Vagina (tissue), 2 donors: ENCODE data around the gene ORC4. TPM values are rescaled to one million over a fixed set of nuclear protein-coding genes. Genes with fewer than 3 reads are reported as not detected.
A peak's percentile ranks its signal among the peaks of the same experiment; 100 is the strongest.

Source experiments
- DNase-seq, 2 donors: peaks; one replicate each; pipeline ENCODE4 v3.0.0-alpha.2; 2017; ENCODE audit errors: extremely low spot score in 2 of 2
- H3K27ac ChIP-seq: fragments of 200-600 bp; sonication (generic); one replicate; pipeline ENCODE4 v1.5.1; 2019
- H3K27me3 ChIP-seq: fragments of 200-600 bp; sonication (generic); one replicate; pipeline ENCODE4 v1.5.1; 2019
- H3K36me3 ChIP-seq, 2 donors: fragments of 200-600 bp; sonication (generic); one replicate each; pipeline ENCODE4 v1.5.1; 2017 to 2019
- H3K4me1 ChIP-seq: fragments of 200-600 bp; sonication (generic); one replicate; pipeline ENCODE4 v1.5.1; 2019
- H3K4me3 ChIP-seq, 2 donors: fragments of 200-600 bp; sonication (generic); 1 replicate in 1 of 2; 2 replicates in 1 of 2; pipeline ENCODE4 v1.5.1; 2016 to 2019
- H3K9me3 ChIP-seq: fragments of 200-600 bp; sonication (generic); one replicate; pipeline ENCODE4 v1.5.1; 2019
- POLR2A ChIP-seq, 2 donors: fragments of 450-650 bp; IDR thresholded peaks; one replicate each; pipeline ENCODE4 v1.6.1; 2017; ENCODE audit warnings: antibody characterized with exemption in 2 of 2, mild to moderate bottlenecking in 2 of 2, moderate library complexity in 2 of 2
- POLR2AphosphoS5 ChIP-seq, 2 donors: sonication (generic); formaldehyde crosslinking; IDR thresholded peaks; one replicate each; pipeline ENCODE4 v1.9.0; 2017; ENCODE audit warnings: antibody characterized with exemption in 2 of 2, mild to moderate bottlenecking in 2 of 2, low read depth in 1 of 2; ENCODE audit not compliant: insufficient read depth in 1 of 2
- intact Hi-C: fragments of 100-400 bp; cut with DNase I; formaldehyde crosslinking; loops from one replicate; pipeline ENCODE4 v1.15.1; 2023
- total RNA-seq: library from RNA; depleted of rRNA; stranded (reverse); fragments of >200 nt; gene quantifications from one replicate; pipeline ENCODE4 v1.2.3, GENCODE V29; 2016
- TF ChIP-seq, protein P1 (sequence below), 3 experiments: fragments of 450-650 bp in 2 of 3; fragments of 200-600 bp in 1 of 3; sonication (generic) in 1 of 3; IDR thresholded peaks; one replicate each; pipeline ENCODE4 v1.5.1; 2017 to 2019; ENCODE audit warnings: antibody characterized with exemption in 3 of 3, mild to moderate bottlenecking in 2 of 3, moderate library complexity in 2 of 3

Gene ORC4
- 25.5 TPM for total RNA-seq

- Histone ChIP-seq H3K4me1 (peaks cover 50% of the 10 kb centered on the region), H3K4me3 (peak within 1 kb of the TSS; percentile 87 to 94), H3K27ac (peak within 1 kb of the TSS; percentile 93), H3K27me3 (no peaks in the 10 kb centered on the region), H3K36me3 (no peaks in the 10 kb centered on the region), H3K9me3 (no peaks in the 10 kb centered on the region)
- peak; percentile 99 for DNase-seq
- peak; percentile 83 to 90 for TF ChIP-seq POLR2AphosphoS5 (IDR thresholded peaks at IDR 0.05; ENCODE audit: insufficient read depth in 1 of 2, low read depth in 1 of 2)
- TF ChIP-seq POLR2A (IDR thresholded peaks at IDR 0.05): no peak
- TF ChIP-seq, protein P1, sequence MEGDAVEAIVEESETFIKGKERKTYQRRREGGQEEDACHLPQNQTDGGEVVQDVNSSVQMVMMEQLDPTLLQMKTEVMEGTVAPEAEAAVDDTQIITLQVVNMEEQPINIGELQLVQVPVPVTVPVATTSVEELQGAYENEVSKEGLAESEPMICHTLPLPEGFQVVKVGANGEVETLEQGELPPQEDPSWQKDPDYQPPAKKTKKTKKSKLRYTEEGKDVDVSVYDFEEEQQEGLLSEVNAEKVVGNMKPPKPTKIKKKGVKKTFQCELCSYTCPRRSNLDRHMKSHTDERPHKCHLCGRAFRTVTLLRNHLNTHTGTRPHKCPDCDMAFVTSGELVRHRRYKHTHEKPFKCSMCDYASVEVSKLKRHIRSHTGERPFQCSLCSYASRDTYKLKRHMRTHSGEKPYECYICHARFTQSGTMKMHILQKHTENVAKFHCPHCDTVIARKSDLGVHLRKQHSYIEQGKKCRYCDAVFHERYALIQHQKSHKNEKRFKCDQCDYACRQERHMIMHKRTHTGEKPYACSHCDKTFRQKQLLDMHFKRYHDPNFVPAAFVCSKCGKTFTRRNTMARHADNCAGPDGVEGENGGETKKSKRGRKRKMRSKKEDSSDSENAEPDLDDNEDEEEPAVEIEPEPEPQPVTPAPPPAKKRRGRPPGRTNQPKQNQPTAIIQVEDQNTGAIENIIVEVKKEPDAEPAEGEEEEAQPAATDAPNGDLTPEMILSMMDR (IDR thresholded peaks at IDR 0.05): peak in 1 of 3 experiments; percentile 29
- intact Hi-C loops: no loop called here
Observed at GRCh38 chr2:148020111-148021058, at the start of gene ORC4. ORC4 (minus strand) TSS chr2:148020737; CDS start chr2:147975958, 44,779 bp downstream.

- Histone ChIP-seq H3K27me3 (no peaks in the 10 kb centered on the region), H3K27ac (no peak overlapping the region), H3K36me3 (no peaks in the 10 kb centered on the region), H3K4me3 (no peak overlapping the region), H3K9me3 (no peaks in the 10 kb centered on the region), H3K4me1 (no peaks in the 10 kb centered on the region)
- TF ChIP-seq, protein P1 (IDR thresholded peaks at IDR 0.05): no peak
- no peak for DNase-seq
- intact Hi-C loops: no loop called here
Observed at GRCh38 chr2:148067801-148068200, 47.3 kb upstream of the ORC4 start.

GRCh38 chr2:148065936-148066335, 45.4 kb upstream of the ORC4 start:
- Histone ChIP-seq H3K27me3 (no peaks in the 10 kb centered on the region), H3K36me3 (no peaks in the 10 kb centered on the region), H3K4me3 (no peak overlapping the region), H3K27ac (no peak overlapping the region), H3K4me1 (no peaks in the 10 kb centered on the region), H3K9me3 (no peaks in the 10 kb centered on the region)
- DNase-seq: no peak
- intact Hi-C loops: no loop called here
- TF ChIP-seq, protein P1 (IDR thresholded peaks at IDR 0.05): no peak

DNA sequence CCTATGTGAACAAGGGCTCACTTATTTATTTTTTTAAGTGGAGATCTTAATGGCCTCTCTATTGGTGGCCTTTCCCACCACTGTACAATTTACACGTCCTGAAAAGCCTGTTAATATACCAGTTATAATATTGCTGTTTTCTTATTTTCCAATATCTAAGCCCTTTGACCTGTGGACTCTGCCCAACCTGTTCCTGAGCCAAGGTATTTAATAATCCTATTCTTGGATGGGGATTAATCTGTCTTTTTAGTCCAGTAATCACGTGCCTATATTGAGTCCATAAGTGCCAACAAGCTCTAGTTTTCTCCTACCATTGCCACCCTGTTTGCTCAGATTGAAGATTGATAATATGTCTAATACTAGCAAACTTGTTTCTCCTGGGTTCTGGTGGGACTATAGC, 43.1 kb upstream of the ORC4 start:
- H3K27me3 ChIP-seq: no peaks in the 10 kb centered on the region
- intact Hi-C loops: no loop called here
- H3K36me3 ChIP-seq: no peaks in the 10 kb centered on the region
- no peaks in the 10 kb centered on the region for H3K9me3 ChIP-seq
- H3K4me1 ChIP-seq: no peaks in the 10 kb centered on the region
- no peak overlapping the region for H3K4me3 ChIP-seq
- H3K27ac ChIP-seq: no peak overlapping the region
- DNase-seq: no peak
- TF ChIP-seq POLR2A (IDR thresholded peaks at IDR 0.05) (no peak), POLR2AphosphoS5 (IDR thresholded peaks at IDR 0.05; ENCODE audit: insufficient read depth in 1 of 2, low read depth in 1 of 2) (no peak)
- TF ChIP-seq, protein P1 (IDR thresholded peaks at IDR 0.05): no peak

GRCh38 chr2:148058641-148059040, 38.1 kb upstream of the ORC4 start:
- TF ChIP-seq, protein P1 (IDR thresholded peaks at IDR 0.05): no peak
- TF ChIP-seq POLR2AphosphoS5 (IDR thresholded peaks at IDR 0.05; ENCODE audit: insufficient read depth in 1 of 2, low read depth in 1 of 2) (no peak), POLR2A (IDR thresholded peaks at IDR 0.05) (no peak)

More at GRCh38 chr2:148058641-148059040, 38.1 kb upstream of the ORC4 start:
- Histone ChIP-seq H3K27ac (no peak overlapping the region), H3K4me1 (no peaks in the 10 kb centered on the region), H3K27me3 (no peaks in the 10 kb centered on the region), H3K4me3 (no peak overlapping the region), H3K36me3 (no peaks in the 10 kb centered on the region), H3K9me3 (no peaks in the 10 kb centered on the region)
- intact Hi-C loops: no loop called here
- DNase-seq: no peak
